Measurements from ENCODE around the gene HPD.
A peak's percentile ranks its signal among the peaks of the same experiment; 100 is the strongest.
"Not testable (repeated sequence)": the region's sequence is repeated elsewhere in the genome, so short reads cannot be mapped to it uniquely, and the experiment has no call there.

The HPD gene

DNA sequence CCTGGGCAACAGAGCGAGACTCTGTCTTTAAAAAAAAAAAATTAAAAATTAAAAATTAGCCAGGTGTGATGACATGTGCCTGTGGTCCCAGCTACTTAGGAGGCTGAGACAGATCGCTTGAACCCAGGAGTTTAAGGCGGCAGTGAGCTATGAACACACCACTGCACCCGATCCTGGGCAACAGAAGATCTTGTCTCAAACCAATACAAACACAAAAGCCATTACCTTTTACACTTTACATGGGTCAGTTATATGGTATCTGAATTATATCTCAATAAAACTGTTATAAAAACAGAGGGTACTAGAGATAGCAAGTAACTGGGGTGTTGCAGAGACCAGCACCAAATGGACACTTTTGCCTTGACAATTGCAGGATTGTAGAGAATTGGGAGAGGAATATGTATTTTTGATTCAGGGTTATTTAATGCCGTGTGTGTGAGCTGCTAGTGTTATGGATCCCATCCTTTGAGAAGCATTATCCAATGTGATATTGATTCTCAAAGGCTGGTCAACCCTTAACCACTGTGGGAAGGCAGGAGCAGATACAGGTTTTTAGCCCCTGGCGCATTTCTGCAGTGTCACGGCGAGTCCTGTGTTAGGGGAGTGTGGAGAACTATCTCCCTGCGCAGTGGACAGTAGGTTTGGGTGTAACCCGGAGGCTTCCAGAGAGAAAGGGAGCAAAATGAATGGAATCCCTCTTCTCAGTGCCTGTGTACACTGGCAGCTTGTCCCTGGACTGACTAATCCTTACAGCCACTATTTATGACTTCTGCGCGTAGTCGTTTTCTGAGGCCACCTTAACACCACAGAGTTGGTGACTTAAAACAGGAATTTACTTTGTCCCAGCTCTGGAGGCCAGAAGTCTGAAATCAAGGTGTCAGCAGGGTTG lies 34.3 kb upstream of the HPD start:
- no peak for DNase-seq (ENCODE audit: low spot score)
- no peak overlapping the region for H3K27ac ChIP-seq

DNA sequence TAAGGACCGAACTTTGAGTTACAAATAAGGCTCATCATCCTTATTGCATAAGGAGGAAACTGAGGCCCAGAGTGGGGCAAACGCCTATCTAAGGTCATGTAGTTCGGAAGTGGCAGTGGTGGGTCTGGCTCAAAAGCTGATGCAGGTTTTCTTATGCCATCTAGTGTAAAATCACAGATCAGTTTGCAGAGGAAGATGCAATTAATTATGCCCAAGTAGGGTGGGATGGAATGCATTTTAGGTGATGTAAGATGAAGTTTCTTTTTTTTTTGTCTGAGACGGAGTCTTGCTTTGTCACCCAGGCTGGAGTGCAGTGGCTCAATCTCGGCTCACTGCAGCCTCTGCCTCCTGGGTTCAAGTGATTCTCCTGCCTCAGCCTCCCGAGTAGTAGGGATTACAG lies 31.0 kb upstream of the HPD start:
- Histone ChIP-seq H3K4me3 (peak overlapping the region; percentile 81), H3K27ac (peak overlapping the region; percentile 88 to 90)
- DNase-seq (ENCODE audit: low spot score), result not testable (repeated sequence)

More for the DNA sequence above, 34.3 kb upstream of the HPD start:
- H3K4me3 ChIP-seq, result no peak overlapping the region
- TF ChIP-seq CTCF (IDR thresholded peaks at IDR 0.05), result no peak

DNA sequence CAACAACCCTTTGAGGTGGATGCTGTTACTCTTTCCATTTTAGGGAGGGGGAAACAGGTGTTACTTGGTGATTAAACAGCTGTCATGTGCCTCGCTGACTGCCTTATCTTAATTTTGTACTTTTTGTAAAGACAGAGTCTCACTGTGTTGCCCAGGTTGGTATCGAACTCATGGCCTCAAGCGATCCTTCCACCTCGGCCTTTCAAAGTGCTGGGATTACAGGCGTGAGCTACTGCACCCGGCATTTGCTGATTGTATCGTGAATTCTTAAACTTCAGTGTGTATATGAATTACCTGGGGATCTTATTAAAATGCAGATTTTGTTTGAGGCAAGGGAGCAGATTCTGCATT lies 30.6 kb upstream of the HPD start:
- TF ChIP-seq CTCF (IDR thresholded peaks at IDR 0.05), result no peak
- peak overlapping the region; percentile 88 to 90 for H3K27ac ChIP-seq
- H3K4me3 ChIP-seq, result peak overlapping the region; percentile 81
- no peak for DNase-seq (ENCODE audit: low spot score)

DNA sequence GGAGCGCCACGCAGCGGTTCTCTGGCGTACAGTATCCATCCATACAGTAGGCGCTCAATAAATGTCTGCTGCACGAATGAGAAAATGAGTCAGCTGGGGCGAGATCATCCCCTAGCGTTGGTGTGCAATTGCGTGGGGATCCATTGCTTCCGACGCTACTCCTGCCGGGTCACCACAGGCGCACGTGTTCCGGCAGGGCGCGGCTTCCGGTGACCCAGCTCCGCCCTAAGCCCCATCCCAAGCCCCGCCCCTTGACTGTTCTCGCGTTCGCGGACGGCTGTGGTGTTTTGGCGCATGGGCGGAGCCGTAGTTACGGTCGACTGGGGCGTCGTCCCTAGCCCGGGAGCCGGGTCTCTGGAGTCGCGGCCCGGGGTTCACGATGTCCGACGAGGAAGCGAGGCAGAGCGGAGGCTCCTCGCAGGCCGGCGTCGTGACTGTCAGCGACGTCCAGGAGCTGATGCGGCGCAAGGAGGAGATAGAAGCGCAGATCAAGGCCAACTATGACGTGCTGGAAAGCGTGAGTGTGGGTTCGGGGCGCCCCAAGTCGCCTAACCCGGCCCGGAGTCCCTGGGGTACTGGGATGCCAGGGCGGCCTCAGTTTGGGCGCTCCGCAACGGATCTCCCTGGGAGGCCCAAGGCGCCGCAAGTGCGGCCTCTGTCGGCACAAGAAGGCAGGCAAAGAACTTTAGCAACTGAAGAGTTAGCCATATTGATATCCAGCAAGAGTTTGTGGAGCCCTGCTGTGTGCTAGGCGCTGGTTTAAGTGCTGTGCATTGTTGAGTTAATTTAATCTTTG lies 30.0 kb upstream of the HPD start, which contains the start of gene PSMD9:
Gene PSMD9 (plus strand): TSS at position 313 of the 796 bp plus-strand sequence. CDS start 67 bp downstream, at position 380.
- DNase-seq (ENCODE audit: low spot score), result peak; percentile 98
- peak within 1 kb of the TSS; percentile 81 for H3K4me3 ChIP-seq
- peak within 1 kb of the TSS; percentile 88 to 90 for H3K27ac ChIP-seq
- TF ChIP-seq CTCF (IDR thresholded peaks at IDR 0.05), result peak; percentile 51

GRCh38 chr12:121888083-121888477 lies 29.4 kb upstream of the HPD start:
- TF ChIP-seq CTCF (IDR thresholded peaks at IDR 0.05), result no peak
- no peak for DNase-seq (ENCODE audit: low spot score)
- Histone ChIP-seq H3K27ac (peak overlapping the region in 1 of 2 donors; percentile 90), H3K4me3 (peak overlapping the region; percentile 81)

- H3K4me3 ChIP-seq; DNase-seq (ENCODE audit: low spot score); H3K27ac ChIP-seq: not testable (repeated sequence)
Measured at GRCh38 chr12:121885129-121885528, 26.5 kb upstream of the HPD start.

DNA sequence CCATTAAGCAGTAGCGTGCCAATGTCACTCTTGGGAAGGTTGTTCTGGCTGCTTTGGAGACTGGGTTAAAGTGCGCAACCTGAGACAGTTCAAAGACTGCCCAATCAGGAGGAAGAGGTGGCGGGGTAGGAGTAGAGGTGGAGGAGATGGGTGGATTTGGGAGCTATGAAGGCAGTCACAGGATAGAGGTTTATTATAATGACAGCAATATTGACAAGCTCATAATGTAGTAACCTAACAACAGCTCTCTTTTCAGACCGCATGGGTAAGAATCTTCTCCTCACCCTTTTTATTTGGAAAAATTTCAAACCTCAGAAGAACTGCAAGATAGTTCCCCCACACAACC lies 24.6 kb upstream of the HPD start:
- no peak for DNase-seq (ENCODE audit: low spot score)
- no peak overlapping the region for H3K4me3 ChIP-seq
- H3K27ac ChIP-seq, result no peak overlapping the region
- no peak for TF ChIP-seq CTCF (IDR thresholded peaks at IDR 0.05)

GRCh38 chr12:121876080-121876447 lies 17.4 kb upstream of the HPD start:
- not testable (repeated sequence) for H3K4me3 ChIP-seq; H3K27ac ChIP-seq; DNase-seq (ENCODE audit: low spot score)
